B cell (primary cell): ENCODE data around the gene SLC25A6.
"Not testable (repeated sequence)": the region's sequence is repeated elsewhere in the genome, so short reads cannot be mapped to it uniquely, and the experiment has no call there.

Experiments
- EZH2 ChIP-seq: IDR thresholded peaks from 2 replicates; pipeline ENCODE4 v1.6.1; 2012; ENCODE audit warnings: borderline replicate concordance, low read depth, mild to moderate bottlenecking, moderate library complexity, low read length; ENCODE audit not compliant: insufficient read depth, poor library complexity, severe bottlenecking
- TF ChIP-seq, protein P1 (sequence below): fragments of 200-600 bp; IDR thresholded peaks from one replicate; pipeline ENCODE4 v1.8.0; 2022; ENCODE audit warnings: antibody characterized with exemption, mild to moderate bottlenecking

DNA sequence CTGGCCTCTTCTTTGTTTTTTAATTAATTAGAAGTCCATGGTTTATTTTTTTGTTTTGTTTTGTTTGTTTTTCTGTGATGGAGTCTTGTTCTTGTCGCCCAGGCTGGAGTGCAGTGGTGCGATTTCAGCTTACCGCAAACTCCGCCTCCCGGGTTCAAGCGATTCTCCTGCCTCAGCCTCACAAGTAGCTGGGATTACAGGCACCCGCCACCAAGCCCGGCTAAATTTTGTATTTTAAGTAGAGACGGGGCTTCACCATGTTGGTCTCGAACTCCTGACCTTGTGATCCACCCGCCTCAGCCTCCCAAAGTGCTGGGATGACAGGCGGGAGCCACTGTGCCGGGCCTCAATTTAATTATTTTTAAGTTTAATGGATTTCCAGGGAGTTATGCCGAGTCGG lies 42.3 kb downstream of the SLC25A6 start:
- TF ChIP-seq, protein P1, sequence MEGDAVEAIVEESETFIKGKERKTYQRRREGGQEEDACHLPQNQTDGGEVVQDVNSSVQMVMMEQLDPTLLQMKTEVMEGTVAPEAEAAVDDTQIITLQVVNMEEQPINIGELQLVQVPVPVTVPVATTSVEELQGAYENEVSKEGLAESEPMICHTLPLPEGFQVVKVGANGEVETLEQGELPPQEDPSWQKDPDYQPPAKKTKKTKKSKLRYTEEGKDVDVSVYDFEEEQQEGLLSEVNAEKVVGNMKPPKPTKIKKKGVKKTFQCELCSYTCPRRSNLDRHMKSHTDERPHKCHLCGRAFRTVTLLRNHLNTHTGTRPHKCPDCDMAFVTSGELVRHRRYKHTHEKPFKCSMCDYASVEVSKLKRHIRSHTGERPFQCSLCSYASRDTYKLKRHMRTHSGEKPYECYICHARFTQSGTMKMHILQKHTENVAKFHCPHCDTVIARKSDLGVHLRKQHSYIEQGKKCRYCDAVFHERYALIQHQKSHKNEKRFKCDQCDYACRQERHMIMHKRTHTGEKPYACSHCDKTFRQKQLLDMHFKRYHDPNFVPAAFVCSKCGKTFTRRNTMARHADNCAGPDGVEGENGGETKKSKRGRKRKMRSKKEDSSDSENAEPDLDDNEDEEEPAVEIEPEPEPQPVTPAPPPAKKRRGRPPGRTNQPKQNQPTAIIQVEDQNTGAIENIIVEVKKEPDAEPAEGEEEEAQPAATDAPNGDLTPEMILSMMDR = not testable (repeated sequence)
- not testable (repeated sequence) for TF ChIP-seq EZH2
